GM21423 (cell line): ENCODE measurements around the gene NAV2.

Experiments used
- ATAC-seq: cut with Tn5 transposase; IDR thresholded peaks from one replicate; pipeline ENCODE4 v1.9.1; 2021; ENCODE audit warnings: mild to moderate bottlenecking, moderate library complexity; ENCODE audit not compliant: unreplicated experiment

Gene NAV2

DNA sequence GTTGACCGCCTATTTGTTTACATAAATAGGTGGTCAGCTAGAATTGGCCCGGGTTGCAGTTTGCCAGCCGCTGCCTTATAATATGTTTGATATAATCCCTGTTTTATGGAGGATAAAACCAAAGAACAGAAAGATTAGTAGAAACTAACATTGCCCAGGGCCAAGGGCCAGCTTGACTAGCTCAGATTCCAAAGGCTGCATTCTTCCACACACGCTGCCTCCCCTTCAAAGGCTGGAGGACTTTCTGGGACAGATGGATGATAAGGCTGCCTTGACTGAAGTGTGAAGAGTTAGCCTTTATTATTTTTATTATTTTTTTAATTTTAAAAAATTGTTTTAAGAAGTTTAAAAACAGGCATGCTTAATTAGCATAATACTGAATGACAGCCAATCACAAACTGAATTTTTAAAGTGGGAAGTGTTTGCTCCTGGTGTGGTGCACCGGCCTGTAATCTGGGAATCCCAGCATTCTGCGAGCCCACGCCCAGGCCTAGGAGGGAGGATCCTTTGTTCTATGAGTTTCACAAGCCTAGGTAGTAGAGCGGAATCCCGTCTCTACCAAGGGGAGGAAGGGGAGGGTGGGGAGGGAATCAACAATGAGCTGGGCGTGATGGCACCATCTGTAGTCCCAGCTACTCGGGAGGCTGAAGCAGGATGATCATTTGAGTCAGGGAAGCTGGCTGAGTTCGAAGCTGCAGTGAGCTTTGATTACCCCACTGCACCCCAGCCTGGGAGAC lies 114.9 kb downstream of the NAV2 start:
- no peak for ATAC-seq

DNA sequence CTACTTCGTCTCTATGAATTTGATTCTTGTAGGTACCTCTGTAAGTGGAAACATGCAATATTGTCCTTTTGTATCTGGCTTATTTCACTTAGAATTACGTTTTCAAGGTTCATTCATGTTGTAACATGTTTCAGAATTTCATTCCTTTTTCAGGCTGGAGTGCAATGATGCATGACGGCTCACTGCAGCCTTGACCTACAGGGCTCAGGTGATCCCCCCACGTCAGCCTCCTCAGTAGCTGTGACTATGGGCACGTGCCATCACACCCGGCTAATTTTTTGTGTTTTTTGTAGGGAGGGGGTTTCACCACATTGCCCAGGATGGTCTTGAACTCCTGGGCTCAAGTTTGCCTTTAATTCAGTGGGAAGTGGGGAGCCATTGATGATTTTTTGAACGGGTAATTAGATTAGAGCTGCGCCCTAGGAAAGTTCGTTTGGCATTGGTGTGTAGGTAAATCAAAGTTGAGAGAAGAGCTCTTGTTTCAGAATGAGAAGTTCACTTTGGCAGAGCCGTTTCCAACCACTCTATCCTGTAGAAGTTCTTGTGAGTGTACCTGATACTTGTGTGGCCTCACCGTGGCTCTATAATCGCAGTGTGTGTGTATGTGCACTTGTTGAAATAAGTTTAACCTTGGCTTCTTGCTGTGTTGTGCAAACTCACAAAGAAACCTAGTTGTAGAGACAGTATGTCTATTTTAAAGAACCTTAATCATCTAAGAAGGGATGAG lies 115.9 kb downstream of the NAV2 start:
- ATAC-seq, result no peak

- no peak for ATAC-seq
Observed at GRCh38 chr11:19829109-19829837, 116.6 kb downstream of the NAV2 start.

- no peak for ATAC-seq
Observed at GRCh38 chr11:19832086-19832750, 119.6 kb downstream of the NAV2 start.

DNA sequence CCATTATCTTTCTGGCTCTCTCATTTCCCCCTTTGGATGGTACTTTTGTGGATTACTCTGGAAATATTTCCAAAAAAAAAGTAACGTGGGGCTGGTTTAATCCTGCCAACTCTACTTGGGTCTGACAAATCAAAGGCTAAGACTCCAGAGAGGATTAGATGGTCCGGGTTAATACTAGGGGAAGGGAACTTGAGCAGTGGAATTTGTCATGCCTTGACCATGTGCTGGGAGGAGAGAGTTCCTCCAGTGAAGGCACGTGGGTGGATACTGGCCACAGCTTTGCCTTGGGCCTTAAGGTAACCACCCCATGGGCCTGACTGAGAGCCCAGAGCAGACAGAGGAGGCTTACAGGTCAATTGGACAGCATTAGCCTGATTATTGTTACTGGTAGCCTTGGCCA lies 120.3 kb downstream of the NAV2 start:
- no peak for ATAC-seq

- ATAC-seq, result no peak
Observed at GRCh38 chr11:19834771-19835170, 122.1 kb downstream of the NAV2 start.

- no peak for ATAC-seq
Observed at GRCh38 chr11:19836666-19837065, 124.0 kb downstream of the NAV2 start.

DNA sequence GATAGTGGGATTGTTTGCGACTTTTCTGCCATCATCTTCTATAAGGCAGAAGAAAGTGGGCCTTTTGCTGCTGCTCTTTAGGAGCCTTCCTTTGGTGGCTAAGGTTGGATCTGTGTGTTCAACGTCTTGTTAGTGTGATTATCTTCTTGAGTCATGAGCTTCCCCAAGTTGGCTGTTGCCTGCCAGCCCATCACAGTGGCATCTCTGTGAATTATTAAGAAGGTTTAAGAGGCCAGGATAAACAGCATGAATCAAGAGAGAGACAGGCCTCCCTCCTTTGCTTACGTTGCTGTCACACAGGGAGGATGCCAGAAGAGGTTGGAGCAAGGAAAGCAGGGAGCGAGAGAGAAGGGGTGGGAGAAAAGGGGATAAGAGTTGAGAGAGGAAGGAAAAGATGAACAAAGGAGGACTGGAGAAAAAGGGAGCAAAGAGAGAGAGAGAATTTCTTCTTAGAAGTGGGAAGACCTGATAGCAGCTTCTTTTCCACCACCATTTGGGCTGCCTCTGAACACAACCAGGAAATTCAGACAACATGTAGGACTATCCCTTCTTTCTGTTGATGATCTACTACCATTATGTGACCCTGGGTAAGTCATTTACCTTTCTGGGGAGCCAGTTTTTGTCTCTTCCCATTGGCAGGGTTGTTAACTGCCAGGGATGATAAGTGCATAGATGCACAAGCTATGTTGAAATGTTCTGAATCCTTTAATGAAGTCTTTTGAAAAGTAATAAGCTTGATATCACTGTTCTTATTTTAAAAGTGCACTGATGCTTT lies 126.5 kb downstream of the NAV2 start:
- ATAC-seq, result no peak

DNA sequence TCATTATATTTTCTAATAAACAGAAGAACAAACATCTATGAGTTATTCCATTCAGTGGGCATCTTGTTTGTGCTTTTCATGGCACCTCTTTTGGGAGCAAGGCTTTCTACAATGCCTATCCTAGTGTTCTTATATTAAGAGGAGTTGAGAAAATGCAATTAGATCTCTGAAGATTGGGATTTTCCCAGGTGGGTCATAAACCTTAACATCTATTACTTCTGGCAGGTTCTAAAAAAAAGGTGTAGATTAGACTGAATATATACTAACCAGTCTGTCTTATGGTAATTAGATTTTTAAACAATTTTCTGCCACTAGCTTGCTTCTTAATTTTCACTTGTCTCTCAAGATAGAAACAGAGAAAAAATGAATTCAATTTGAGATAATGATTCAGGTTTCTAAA lies 128.3 kb downstream of the NAV2 start:
- ATAC-seq, result no peak

DNA sequence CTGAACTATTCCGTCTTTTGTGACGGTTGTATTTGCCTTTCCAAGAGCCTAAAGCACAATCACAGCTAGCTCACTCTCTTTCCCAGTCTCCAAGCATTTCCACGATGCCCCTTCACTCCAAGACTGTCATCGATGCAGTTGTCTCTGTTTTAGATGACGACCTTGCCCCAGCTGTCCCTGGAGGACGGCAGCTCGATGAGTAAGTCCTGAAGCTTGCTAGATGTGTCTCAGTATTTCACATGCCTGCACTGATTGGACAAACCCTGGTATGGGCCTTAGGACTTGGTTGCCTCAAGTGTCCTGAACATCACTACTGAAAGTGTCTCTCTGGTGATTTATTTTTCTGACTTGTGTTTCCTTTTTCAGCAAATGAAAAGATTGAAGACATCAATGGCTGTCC lies 129.9 kb downstream of the NAV2 start:
- ATAC-seq, result no peak

DNA sequence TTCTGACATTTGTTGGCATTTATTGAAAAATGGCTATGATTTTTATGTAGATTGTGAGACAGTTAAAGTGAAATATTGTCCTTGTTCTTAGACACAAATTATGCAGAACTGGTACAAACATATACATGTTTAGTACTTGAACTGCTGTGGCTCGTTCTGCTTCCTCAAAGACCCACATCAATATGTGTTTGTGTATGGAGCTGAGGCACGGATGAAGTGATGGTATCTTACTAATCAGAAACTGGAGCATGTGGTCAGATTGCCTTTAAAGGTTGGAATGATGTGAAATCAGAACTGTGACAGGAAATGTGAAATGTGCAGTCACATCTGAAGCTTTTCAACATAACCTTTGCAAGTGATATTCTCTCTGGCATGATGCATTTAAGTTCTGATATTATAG lies 130.4 kb downstream of the NAV2 start:
- ATAC-seq, result no peak

- ATAC-seq, result no peak
Observed at GRCh38 chr11:19844012-19844411, 131.4 kb downstream of the NAV2 start.

GRCh38 chr11:19844806-19845205 lies 132.2 kb downstream of the NAV2 start:
- no peak for ATAC-seq

DNA sequence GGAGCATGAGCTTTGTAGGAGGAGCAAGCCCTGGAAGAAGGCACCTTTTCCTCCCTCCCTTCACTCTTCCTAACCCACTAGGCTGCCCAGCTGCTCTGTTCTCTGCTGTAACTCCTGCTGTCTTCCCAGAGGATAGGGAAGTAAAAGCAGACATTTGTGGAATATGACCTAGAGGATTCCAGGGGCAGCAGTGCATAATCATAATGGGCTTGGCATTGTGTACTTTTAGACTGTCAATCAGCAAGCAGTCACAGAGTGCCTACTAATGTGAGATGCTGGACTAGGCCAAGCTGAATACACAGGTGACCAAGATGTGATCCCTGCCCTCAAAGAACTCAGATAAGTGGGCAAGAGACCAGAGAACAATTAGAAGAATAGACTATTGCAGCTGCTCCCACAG lies 133.0 kb downstream of the NAV2 start:
- no peak for ATAC-seq

DNA sequence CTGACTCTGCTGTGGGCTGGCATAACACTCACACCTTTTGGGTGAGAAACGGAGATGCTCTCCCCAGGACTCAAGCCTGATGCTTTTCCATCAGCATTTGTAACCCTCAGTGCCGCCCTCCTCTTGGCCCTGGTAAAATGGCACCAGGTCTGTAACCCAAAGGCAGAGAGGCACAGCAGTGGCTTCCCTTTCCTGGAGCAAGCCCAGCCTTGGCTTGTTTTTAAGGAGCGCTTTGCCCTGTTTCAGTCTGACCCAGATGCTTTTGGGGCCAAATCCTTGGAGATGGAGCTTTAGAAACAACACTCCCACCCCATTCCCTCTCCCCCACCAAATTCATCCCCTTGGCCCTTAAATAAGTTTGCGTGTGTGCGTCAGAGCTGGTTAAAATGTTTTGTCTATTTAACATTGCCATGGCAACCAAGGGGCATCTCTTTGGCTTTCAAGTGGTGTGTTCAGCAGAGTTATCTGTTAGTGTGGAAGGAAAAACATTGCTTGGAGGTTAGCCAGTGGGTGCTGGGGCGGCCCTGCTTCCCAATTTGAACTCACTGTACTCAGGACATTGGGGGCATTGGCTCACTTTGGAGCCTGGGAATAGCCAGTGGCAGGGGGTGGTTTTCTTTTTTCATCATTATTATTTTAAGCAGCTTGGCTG lies 134.1 kb downstream of the NAV2 start:
- ATAC-seq, result no peak

DNA sequence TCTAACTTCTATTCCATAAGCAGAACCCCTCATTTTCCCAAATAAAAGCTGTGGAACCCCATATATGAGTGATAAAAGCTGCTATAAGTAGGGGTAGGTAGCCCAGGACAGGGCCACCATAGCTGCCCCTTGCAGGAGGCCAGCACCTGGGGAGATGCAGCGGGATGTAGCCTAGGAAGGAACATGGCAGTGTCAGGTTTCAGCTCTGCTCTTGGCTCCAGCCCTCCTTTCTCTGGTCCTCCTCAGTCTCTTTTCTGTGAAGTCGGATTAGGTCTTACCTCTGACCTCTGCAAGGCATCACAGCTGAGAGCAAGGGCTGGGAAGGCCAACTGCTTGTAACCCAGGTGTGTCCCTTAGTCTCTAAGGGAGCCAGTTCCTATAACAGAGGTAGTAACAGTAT lies 135.6 kb downstream of the NAV2 start:
- no peak for ATAC-seq

DNA sequence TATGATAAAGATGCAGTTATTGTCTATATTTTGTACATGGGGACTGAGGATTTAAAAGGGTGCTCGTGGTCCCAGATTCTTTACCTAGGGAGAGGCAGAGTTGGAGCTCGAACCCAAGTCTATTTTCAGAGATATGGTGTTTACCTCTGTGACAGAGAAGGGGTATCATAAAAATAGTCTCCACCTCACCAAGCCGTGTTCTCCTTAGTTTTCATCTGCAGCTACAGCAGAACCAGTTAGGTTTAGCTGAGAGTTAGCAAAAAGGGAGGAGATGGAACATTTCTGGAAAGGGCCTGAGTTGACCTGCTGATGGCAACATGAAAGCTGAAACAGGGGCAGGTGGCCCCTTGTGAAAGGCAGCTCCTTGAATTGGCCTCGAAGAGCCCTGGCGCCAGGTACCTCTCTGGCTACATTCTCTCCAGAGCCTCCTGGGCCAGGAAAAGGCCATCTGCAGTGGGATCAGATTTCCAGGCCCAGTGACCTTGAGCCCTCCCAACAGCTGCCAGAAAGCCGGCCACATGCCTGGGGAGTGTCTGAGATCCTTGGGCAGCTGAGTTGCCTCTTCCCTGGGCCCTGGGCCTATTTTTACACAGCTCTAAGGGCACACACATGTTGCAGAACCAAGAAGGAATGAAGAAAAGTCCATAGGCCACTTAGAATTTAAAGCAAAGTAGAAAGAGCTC lies 136.6 kb downstream of the NAV2 start:
- no peak for ATAC-seq

- no peak for ATAC-seq
Observed at GRCh38 chr11:19849947-19850593, 137.4 kb downstream of the NAV2 start.

DNA sequence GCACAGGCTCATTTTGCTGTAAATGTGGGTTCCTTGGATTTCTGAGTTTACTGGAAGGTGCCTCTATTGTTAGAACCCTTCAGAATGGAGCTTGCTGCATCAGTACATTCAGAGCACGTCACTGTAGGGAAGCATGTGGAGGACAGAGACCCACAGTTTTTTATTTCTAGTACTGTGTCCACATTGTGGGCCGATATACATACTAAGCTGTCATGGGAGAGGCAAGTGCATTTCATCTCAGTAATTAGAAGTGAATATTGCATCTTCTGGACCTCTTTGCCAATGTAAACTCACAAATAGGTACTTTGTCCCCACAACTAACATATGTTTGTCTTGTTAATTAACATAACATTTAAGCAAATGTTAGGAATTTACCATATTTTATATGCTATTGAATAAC lies 139.7 kb downstream of the NAV2 start:
- ATAC-seq, result no peak
